Measurements from ENCODE around the gene ITPRIP.

DNA sequence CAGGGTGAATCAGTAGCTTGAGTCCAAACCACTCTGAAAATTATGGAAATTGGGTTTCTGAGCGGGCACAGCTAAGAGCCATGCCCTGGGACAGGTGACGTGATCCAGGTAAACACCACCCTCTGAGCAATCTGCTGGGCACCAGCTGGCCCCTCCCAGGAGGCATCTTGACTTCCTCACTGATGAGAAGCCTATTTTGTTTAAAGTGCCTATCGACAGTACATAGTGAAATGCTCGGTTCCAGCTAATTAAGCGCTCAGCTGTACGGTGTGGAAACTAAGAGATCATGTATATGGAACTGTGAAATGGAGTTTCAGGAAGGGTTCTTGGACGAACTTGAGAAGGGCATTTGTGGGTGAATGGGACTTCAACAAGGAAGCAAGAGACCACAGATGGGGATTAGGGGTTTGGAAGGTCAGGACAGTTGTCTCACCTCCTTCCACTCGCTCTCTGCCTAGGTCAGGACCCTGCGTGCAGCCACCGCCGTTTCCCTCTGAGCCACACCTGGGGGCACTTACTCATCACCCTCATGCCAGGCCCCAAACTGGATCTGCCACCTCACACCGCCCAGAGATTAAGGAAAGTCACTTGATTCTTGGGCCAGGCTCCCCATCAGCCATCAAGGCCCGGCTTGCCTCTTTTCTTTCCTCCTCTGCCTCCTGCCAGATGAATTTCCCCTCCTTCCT lies 3.2 kb downstream of the ITPRIP start:
- no peak for TF ChIP-seq CTCF (IDR thresholded peaks at IDR 0.05)
- TF ChIP-seq POLR2A (IDR thresholded peaks at IDR 0.05), result no peak
